ENCODE data around the gene AURKB. TPM values are rescaled to one million over a fixed set of nuclear protein-coding genes. Genes with fewer than 3 reads are reported as not detected.
A peak's percentile ranks its signal among the peaks of the same experiment; 100 is the strongest.

The AURKB gene
- total and polyA plus RNA-seq, 2 donors (not counting 1 experiment from before 2014, with no cell fraction given), result 1.1 to 5.3 TPM

DNA sequence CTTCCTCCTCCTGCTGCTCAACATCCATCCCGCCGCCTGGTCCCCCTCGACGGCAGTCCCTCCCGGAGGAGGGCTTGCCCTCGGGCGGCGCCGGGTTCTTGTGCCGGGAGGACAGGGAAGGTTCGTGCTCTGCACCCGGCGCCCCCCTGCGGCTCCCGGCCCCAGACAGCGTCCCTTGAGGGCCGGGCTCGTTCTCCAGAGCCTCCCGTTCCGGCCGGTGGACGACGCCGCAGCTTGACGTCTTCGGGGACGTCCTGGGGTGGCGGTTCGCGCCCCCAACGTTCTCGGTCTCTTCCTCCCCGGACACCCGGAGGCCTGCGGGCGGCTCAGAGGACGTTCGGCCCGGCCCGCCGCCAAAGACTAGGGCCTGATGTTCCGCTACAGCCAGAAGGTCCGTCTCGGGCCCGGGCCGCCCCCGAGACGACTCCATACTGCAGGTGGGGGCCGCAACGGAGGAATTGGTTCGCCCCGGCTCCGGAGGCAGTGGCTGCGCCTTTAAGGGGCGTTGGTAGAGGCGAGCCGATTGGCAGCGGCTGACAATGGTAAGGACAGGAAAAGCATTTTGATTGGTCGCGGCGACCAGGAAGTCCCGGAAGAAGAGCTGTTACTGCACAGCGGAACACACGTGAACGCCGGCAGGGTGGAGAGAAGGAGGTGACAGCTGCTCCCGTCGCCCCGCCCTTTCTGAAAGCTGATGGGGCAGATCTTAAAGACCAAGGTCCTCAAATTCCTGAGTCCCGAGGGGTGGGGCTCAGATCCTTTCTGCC, 20.5 kb downstream of the AURKB start, which contains the start of gene BORCS6:
BORCS6 (minus strand) TSS at position 470 of the 767 bp plus-strand sequence; CDS start at position 430, 40 bp downstream.
- H3K4me3 ChIP-seq (ENCODE audit: control extremely low read depth in 1 of 5, extremely low read depth in 1 of 5, insufficient read depth in 1 of 5, low read depth in 2 of 5, low read length in 4 of 5), result peak within 1 kb of the TSS; percentile 27 to 97 (median 74)
- no peaks in the 10 kb centered on the region for H3K9me3 ChIP-seq (ENCODE audit: control extremely low read depth in 1 of 3, control insufficient read depth in 2 of 3, insufficient read depth in 1 of 3, low read length in 2 of 3)
- H3K4me2 ChIP-seq (replicated peaks; ENCODE audit: low read depth, low read length, poor library complexity, severe bottlenecking), result peak within 1 kb of the TSS; percentile 92
- ATAC-seq (ENCODE audit: low read depth) (peak; percentile 64), DNase-seq (peak; percentile 97)
- Mint-ChIP-seq H3K27me3 (no peaks in the 10 kb centered on the region), H3K9me3 (ENCODE audit: insufficient read depth) (no peaks in the 10 kb centered on the region), H3K4me3 (no peak within 1 kb of the TSS), H3K27ac (no peak within 1 kb of the TSS), H3K4me1 (peaks cover 11% of the 10 kb centered on the region)
- peaks cover 17% of the 10 kb centered on the region for H4K20me1 ChIP-seq (ENCODE audit: control insufficient read depth, insufficient read depth, low read length, poor library complexity, severe bottlenecking)
- under 1% methylated on average over 66 of the region's 70 CpGs for WGBS (ENCODE audit: insufficient coverage)
- peak within 1 kb of the TSS; percentile 97 for H3K9ac ChIP-seq (ENCODE audit: low read length)
- no peaks in the 10 kb centered on the region for H3K36me3 ChIP-seq (replicated peaks in 1 of 2; ENCODE audit: control extremely low read depth in 1 of 2, control insufficient read depth in 1 of 2, extremely low read depth in 1 of 2, insufficient read depth in 2 of 2, low read length in 1 of 2)
- peak within 1 kb of the TSS; percentile 93 for H2AFZ ChIP-seq (ENCODE audit: insufficient read depth, low read depth, low read length, poor library complexity, severe bottlenecking)
- peaks cover 36 to 53% of the 10 kb centered on the region in 2 donors for H3K4me1 ChIP-seq (ENCODE audit: control insufficient read depth in 2 of 2, insufficient read depth in 2 of 2, low read length in 2 of 2)
- POLR2A ChIA-PET, result interaction anchor here (0.6 to 7.8 kb wide), 20 partner anchors 9 to 275 kb away, joined by 3 to 118 read pairs (median 4); partner anchors contain the start of genes CTC1, PFAS, SLC25A35 and TMEM107
- intact Hi-C loops (cut with micrococcal nuclease), result loop anchor here (1.0 kb wide), 4 partner anchors 10 to 105 kb away; partner anchors contain the start of gene SLC25A35
- CTCF ChIA-PET, result interaction anchor here (0.6 to 7.6 kb wide), 11 partner anchors 9 to 111 kb away, joined by 3 to 86 read pairs (median 4); partner anchors contain the start of gene RANGRF
- H3K27me3 ChIP-seq (replicated peaks in 1 of 4; ENCODE audit: control extremely low read depth in 1 of 4, control insufficient read depth in 3 of 4, insufficient read depth in 4 of 4, low read length in 3 of 4), result no peaks in the 10 kb centered on the region
- H3K27ac ChIP-seq (ENCODE audit: low read length in 2 of 2), result peak within 1 kb of the TSS; percentile 89 to 93
- TF ChIP-seq, protein P1, sequence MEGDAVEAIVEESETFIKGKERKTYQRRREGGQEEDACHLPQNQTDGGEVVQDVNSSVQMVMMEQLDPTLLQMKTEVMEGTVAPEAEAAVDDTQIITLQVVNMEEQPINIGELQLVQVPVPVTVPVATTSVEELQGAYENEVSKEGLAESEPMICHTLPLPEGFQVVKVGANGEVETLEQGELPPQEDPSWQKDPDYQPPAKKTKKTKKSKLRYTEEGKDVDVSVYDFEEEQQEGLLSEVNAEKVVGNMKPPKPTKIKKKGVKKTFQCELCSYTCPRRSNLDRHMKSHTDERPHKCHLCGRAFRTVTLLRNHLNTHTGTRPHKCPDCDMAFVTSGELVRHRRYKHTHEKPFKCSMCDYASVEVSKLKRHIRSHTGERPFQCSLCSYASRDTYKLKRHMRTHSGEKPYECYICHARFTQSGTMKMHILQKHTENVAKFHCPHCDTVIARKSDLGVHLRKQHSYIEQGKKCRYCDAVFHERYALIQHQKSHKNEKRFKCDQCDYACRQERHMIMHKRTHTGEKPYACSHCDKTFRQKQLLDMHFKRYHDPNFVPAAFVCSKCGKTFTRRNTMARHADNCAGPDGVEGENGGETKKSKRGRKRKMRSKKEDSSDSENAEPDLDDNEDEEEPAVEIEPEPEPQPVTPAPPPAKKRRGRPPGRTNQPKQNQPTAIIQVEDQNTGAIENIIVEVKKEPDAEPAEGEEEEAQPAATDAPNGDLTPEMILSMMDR (IDR thresholded peaks at IDR 0.05), result no peak
- no peak for TF ChIP-seq EZH2 (IDR thresholded peaks at IDR 0.05; ENCODE audit: borderline replicate concordance, insufficient read depth, low read depth, low read length, poor library complexity, severe bottlenecking)
- no peaks in the 10 kb centered on the region for H3K79me2 ChIP-seq (ENCODE audit: control insufficient read depth, insufficient read depth, low read length)

Data from B cell (primary cell).